HCT116 (cell line): ENCODE measurements around the gene KRT74.

Experiments used
- CEBPB ChIP-seq: IDR thresholded peaks from 2 replicates; pipeline ENCODE4 v1.6.1; 2012; ENCODE audit warnings: low read depth
- EZH2 ChIP-seq: fragments of 200-600 bp; sonication (generic); IDR thresholded peaks from 2 replicates; pipeline ENCODE4 v1.6.1; 2017; ENCODE audit warnings: antibody characterized with exemption, mixed run types
- POLR2A ChIP-seq: IDR thresholded peaks from 2 replicates; pipeline ENCODE4 v1.7.0; 2011; ENCODE audit warnings: borderline replicate concordance; ENCODE audit not compliant: insufficient read depth, insufficient read length; ENCODE audit errors: extremely low read depth
- POLR2AphosphoS5 ChIP-seq: IDR thresholded peaks from 2 replicates; pipeline ENCODE4 v1.6.1; 2011; ENCODE audit warnings: mild to moderate bottlenecking, low read depth, low read length, moderate library complexity
- SIN3A ChIP-seq: IDR thresholded peaks from 2 replicates; pipeline ENCODE4 v1.6.1; 2012; ENCODE audit warnings: low read depth
- SP1 ChIP-seq: IDR thresholded peaks from 2 replicates; pipeline ENCODE4 v1.6.1; 2012; ENCODE audit warnings: low read depth
- SRF ChIP-seq: IDR thresholded peaks from 2 replicates; pipeline ENCODE4 v1.6.1; 2012; ENCODE audit warnings: low read depth
- YY1 ChIP-seq: IDR thresholded peaks from 2 replicates; pipeline ENCODE4 v1.6.1; 2011; ENCODE audit warnings: low read length, low read depth, moderate library complexity, mild to moderate bottlenecking; ENCODE audit not compliant: insufficient replicate concordance; ENCODE audit errors: extremely low read depth
- ZFX ChIP-seq: fragments of 450-650 bp; IDR thresholded peaks from 2 replicates; pipeline ENCODE4 v1.6.1; 2017
- TF ChIP-seq, protein P1 (sequence below), 3 experiments: fragments of 200-600 bp in 1 of 3; sonication (generic) in 1 of 3; IDR thresholded peaks in 2 of 3; conservative IDR thresholded peaks in 1 of 3; 2 replicates each; pipeline ENCODE4 v1.5.1; 2012 to 2017; ENCODE audit warnings: low read depth in 2 of 3, low read length in 2 of 3, antibody characterized with exemption in 1 of 3, borderline replicate concordance in 1 of 3, control low read depth in 1 of 3, mild to moderate bottlenecking in 1 of 3, mixed read lengths in 1 of 3, mixed run types in 1 of 3, moderate library complexity in 1 of 3; ENCODE audit not compliant: insufficient read depth in 1 of 3
- TF ChIP-seq, protein P2 (sequence below): IDR thresholded peaks from 2 replicates; pipeline ENCODE4 v1.6.1; 2012
- TF ChIP-seq, protein P3 (sequence below): IDR thresholded peaks from 2 replicates; pipeline ENCODE4 v1.6.1; 2012; ENCODE audit warnings: low read depth
- TF ChIP-seq, protein P4 (sequence below): IDR thresholded peaks from 2 replicates; pipeline ENCODE4 v1.6.1; 2011; ENCODE audit warnings: mild to moderate bottlenecking, low read length, moderate library complexity; ENCODE audit not compliant: insufficient replicate concordance; ENCODE audit errors: extremely low read depth

DNA sequence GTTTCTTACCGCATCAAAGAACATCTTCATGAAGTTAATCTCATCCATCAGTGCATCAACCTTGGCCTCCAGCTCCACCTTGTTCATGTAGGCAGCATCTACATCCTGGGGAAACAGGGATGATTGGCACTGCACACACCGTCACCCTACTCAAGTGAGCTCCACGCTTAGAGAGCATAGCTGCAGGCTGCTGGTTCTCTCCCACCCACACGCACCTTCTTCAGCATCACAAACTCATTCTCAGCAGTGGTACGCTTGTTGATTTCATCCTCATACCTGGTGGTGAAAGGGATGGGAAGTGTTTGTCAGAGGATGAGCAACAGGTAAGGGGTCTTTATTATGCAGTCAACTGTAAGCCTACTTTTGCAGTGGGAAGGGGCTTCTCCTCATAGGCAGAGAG is 55.8 kb downstream of the KRT74 start:
- TF ChIP-seq YY1 (no peak), CEBPB (no peak), SP1 (no peak), POLR2A (no peak), SRF (no peak), POLR2AphosphoS5 (no peak), EZH2 (no peak), SIN3A (no peak), ZFX (no peak)
- TF ChIP-seq, protein P1, sequence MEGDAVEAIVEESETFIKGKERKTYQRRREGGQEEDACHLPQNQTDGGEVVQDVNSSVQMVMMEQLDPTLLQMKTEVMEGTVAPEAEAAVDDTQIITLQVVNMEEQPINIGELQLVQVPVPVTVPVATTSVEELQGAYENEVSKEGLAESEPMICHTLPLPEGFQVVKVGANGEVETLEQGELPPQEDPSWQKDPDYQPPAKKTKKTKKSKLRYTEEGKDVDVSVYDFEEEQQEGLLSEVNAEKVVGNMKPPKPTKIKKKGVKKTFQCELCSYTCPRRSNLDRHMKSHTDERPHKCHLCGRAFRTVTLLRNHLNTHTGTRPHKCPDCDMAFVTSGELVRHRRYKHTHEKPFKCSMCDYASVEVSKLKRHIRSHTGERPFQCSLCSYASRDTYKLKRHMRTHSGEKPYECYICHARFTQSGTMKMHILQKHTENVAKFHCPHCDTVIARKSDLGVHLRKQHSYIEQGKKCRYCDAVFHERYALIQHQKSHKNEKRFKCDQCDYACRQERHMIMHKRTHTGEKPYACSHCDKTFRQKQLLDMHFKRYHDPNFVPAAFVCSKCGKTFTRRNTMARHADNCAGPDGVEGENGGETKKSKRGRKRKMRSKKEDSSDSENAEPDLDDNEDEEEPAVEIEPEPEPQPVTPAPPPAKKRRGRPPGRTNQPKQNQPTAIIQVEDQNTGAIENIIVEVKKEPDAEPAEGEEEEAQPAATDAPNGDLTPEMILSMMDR (IDR thresholded peaks at IDR 0.05 in 2 of 3, conservative IDR thresholded peaks at IDR 0.05 in 1 of 3; ENCODE audit: borderline replicate concordance in 1 of 3, insufficient read depth in 1 of 3, low read depth in 2 of 3, low read length in 2 of 3) = no peak
- TF ChIP-seq, protein P2, sequence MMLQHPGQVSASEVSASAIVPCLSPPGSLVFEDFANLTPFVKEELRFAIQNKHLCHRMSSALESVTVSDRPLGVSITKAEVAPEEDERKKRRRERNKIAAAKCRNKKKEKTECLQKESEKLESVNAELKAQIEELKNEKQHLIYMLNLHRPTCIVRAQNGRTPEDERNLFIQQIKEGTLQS = no peak
- TF ChIP-seq, protein P3, sequence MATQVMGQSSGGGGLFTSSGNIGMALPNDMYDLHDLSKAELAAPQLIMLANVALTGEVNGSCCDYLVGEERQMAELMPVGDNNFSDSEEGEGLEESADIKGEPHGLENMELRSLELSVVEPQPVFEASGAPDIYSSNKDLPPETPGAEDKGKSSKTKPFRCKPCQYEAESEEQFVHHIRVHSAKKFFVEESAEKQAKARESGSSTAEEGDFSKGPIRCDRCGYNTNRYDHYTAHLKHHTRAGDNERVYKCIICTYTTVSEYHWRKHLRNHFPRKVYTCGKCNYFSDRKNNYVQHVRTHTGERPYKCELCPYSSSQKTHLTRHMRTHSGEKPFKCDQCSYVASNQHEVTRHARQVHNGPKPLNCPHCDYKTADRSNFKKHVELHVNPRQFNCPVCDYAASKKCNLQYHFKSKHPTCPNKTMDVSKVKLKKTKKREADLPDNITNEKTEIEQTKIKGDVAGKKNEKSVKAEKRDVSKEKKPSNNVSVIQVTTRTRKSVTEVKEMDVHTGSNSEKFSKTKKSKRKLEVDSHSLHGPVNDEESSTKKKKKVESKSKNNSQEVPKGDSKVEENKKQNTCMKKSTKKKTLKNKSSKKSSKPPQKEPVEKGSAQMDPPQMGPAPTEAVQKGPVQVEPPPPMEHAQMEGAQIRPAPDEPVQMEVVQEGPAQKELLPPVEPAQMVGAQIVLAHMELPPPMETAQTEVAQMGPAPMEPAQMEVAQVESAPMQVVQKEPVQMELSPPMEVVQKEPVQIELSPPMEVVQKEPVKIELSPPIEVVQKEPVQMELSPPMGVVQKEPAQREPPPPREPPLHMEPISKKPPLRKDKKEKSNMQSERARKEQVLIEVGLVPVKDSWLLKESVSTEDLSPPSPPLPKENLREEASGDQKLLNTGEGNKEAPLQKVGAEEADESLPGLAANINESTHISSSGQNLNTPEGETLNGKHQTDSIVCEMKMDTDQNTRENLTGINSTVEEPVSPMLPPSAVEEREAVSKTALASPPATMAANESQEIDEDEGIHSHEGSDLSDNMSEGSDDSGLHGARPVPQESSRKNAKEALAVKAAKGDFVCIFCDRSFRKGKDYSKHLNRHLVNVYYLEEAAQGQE = no peak
- TF ChIP-seq, protein P4, sequence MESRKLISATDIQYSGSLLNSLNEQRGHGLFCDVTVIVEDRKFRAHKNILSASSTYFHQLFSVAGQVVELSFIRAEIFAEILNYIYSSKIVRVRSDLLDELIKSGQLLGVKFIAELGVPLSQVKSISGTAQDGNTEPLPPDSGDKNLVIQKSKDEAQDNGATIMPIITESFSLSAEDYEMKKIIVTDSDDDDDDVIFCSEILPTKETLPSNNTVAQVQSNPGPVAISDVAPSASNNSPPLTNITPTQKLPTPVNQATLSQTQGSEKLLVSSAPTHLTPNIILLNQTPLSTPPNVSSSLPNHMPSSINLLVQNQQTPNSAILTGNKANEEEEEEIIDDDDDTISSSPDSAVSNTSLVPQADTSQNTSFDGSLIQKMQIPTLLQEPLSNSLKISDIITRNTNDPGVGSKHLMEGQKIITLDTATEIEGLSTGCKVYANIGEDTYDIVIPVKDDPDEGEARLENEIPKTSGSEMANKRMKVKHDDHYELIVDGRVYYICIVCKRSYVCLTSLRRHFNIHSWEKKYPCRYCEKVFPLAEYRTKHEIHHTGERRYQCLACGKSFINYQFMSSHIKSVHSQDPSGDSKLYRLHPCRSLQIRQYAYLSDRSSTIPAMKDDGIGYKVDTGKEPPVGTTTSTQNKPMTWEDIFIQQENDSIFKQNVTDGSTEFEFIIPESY = no peak
